Epithelial cell of esophagus (primary cell): ENCODE data around the gene ESD.

Source experiments
- DNase-seq: peaks from one replicate; pipeline ENCODE4 v3.0.0; 2010; ENCODE audit warnings: low read depth
- H3K4me3 ChIP-seq: 2 replicates; pipeline ENCODE4 v1.5.1; 2011; ENCODE audit warnings: mild to moderate bottlenecking, low read length, control low read depth
- CTCF ChIP-seq: IDR thresholded peaks from 2 replicates; pipeline ENCODE4 v1.5.1; 2011; ENCODE audit warnings: low read depth, mild to moderate bottlenecking, low read length, control low read depth, inconsistent platforms; ENCODE audit not compliant: insufficient read depth; ENCODE audit errors: missing control alignments

The ESD gene

GRCh38 chr13:46749951-46750350 lies 47.0 kb downstream of the ESD start:
- TF ChIP-seq CTCF: no peak
- DNase-seq: no peak
- H3K4me3 ChIP-seq: no peak overlapping the region

- no peak overlapping the region for H3K4me3 ChIP-seq
- DNase-seq: no peak
- no peak for TF ChIP-seq CTCF
Measured at GRCh38 chr13:46748300-46748699, 48.7 kb downstream of the ESD start.

GRCh38 chr13:46747031-46747820 lies 49.7 kb downstream of the ESD start:
- no peak for DNase-seq
- no peak overlapping the region for H3K4me3 ChIP-seq
- TF ChIP-seq CTCF: no peak

GRCh38 chr13:46745706-46746105 lies 51.3 kb downstream of the ESD start:
- no peak for TF ChIP-seq CTCF

GRCh38 chr13:46745062-46745461 lies 51.9 kb downstream of the ESD start:
- TF ChIP-seq CTCF: no peak
- DNase-seq: no peak
- H3K4me3 ChIP-seq: no peak overlapping the region

More at GRCh38 chr13:46745706-46746105, 51.3 kb downstream of the ESD start:
- H3K4me3 ChIP-seq: no peak overlapping the region
- DNase-seq: no peak

DNA sequence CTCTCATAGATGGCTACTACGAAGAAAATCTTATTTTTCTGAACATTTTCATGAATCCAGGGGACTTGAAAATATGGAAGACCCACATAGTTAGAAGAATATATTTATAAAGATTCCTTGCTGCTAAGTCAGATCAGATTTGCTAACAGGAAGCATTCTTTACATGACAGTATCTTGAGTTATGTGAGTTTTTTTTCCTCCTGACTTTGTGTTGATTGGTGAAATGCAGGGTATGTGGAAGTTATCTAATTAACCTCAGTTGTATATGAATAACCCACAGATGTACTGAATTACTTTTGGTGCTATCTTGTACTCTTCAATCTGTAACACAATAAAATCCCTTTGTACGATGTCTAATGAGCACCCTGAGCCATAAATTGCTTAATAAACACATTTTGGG lies 53.8 kb downstream of the ESD start:
- TF ChIP-seq CTCF: no peak
- no peak for DNase-seq
- H3K4me3 ChIP-seq: no peak overlapping the region

DNA sequence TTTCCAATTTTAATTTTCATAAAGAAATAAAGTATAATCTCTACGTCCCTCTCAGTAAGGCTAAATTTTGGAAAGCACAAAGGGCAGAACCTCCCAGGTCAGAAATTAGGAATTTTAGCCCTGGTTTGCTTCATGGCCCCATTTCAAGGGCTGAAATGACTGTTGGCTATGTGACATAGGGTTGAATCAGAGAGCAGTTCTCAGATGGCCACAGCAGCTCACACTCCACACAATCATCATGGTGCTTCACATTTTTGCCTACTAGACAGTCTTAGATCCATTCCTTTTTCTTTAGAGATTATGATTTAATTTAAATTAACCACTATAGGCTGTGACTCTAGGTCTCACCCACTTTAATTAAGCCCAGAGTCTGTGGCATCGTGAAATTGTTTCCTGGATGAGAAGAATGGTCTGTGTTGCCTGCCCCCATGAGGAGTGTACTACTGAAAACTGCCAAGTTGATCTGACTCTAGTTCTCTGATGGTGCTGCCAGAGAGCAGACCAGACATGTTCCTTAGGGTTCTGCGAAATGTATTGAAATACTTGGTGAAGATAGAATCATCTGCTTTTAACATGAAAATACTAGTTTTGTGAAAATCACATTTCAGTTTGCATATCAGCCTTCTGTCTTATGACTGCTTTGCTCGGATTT lies 57.4 kb downstream of the ESD start:
- H3K4me3 ChIP-seq: no peak overlapping the region
- TF ChIP-seq CTCF: no peak
- DNase-seq: no peak
